ENCODE data around the gene OLFM1.
"Not testable (repeated sequence)": the region's sequence is repeated elsewhere in the genome, so short reads cannot be mapped to it uniquely, and the experiment has no call there.

Gene OLFM1

DNA sequence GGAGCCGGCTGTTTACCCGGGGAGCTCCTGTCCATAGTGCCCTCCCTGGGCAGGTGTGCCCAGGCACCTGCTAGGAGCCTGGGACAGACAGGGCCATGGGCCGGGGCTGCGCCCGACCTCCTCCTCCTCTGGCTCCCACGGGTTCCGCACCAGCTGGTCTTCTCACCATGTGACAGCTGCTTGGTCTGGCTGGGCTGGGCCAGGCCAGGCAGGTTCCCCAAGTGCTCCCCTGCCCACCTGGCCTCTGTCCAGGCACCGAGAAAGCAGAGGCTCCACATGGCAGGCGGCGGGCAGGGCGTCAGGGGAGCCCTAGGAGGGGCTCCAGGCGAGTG, 60.0 kb downstream of the OLFM1 start:
- Mint-ChIP-seq H3K9me3 (ENCODE audit: low read depth) (peaks cover 5% of the 10 kb centered on the region), H3K27ac (no peak overlapping the region), H3K4me3 (no peak overlapping the region), H3K4me1 (ENCODE audit: low read depth) (no peaks in the 10 kb centered on the region), H3K27me3 (no peaks in the 10 kb centered on the region), H3K36me3 (no peaks in the 10 kb centered on the region)

DNA sequence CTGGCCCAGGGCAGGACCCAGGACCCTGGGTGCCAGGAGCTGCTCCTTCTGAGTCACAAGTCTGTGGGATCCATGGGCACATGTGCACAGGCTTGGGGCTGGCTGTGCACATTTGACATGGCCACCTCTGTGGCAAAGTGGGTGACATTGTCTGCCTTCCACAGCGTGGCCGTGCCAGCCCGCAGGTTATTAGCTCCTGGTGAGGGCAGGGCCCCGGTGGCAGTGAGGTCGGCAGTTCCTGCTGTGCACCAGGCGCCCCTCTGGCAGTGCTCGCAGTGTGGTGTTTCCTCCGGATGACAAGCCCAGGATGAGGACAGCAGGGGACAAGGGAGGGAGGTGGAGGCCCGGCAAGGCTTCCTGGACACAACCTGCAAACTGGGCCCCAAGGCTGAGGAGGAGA, 60.5 kb downstream of the OLFM1 start:
- H3K27ac Mint-ChIP-seq = no peak overlapping the region
- no peaks in the 10 kb centered on the region for H3K27me3 Mint-ChIP-seq
- H3K9me3 Mint-ChIP-seq (ENCODE audit: low read depth) = peaks cover 5% of the 10 kb centered on the region
- H3K36me3 Mint-ChIP-seq = no peaks in the 10 kb centered on the region
- H3K4me1 Mint-ChIP-seq (ENCODE audit: low read depth) = no peaks in the 10 kb centered on the region
- no peak overlapping the region for H3K4me3 Mint-ChIP-seq

DNA sequence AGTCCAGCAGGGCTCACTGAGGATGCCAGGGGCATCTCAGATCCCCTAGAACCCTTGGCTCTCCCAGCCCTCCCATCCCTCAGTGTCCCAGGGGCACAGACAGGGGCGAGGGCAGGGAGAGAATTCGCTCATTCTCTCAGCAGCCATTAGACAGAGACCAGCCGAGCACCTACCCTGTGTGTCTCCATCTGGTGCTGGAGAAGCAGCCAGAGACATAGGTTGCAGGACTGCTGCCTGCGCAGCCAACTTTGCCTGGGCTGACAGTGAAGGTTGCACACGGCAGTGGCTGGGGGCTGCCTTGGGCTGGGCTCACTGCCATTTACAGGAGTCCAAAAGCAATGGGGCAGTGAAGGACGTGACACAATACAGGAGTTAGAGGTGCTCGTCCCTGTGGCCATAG, 60.9 kb downstream of the OLFM1 start:
- H3K4me3 Mint-ChIP-seq = no peak overlapping the region
- H3K4me1 Mint-ChIP-seq (ENCODE audit: low read depth) = no peaks in the 10 kb centered on the region
- H3K36me3 Mint-ChIP-seq = no peaks in the 10 kb centered on the region
- H3K27me3 Mint-ChIP-seq = no peaks in the 10 kb centered on the region
- no peak overlapping the region for H3K27ac Mint-ChIP-seq
- H3K9me3 Mint-ChIP-seq (ENCODE audit: low read depth) = peaks cover 5% of the 10 kb centered on the region

DNA sequence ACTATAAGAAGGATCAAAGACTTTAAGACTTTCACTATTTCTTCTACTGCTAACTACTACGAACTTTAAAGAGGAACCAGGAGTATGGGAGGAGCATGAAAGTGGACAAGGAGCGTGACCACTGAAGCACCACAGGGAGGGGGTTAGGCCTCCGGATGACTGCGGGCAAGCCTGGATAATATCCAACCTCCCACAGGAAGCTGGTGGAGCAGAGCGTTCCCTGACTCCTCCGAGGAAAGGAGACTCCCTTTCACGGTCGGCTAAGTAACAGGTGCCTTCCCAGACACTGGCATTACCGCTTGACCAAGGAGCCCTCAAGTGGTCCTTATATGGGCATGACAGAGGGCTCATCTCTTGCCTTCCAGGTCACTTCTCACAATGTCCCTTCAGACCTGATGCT, 62.4 kb downstream of the OLFM1 start:
- not testable (repeated sequence) for H3K27ac Mint-ChIP-seq; H3K36me3 Mint-ChIP-seq; H3K27me3 Mint-ChIP-seq; H3K4me1 Mint-ChIP-seq (ENCODE audit: low read depth); H3K4me3 Mint-ChIP-seq; H3K9me3 Mint-ChIP-seq (ENCODE audit: low read depth)

DNA sequence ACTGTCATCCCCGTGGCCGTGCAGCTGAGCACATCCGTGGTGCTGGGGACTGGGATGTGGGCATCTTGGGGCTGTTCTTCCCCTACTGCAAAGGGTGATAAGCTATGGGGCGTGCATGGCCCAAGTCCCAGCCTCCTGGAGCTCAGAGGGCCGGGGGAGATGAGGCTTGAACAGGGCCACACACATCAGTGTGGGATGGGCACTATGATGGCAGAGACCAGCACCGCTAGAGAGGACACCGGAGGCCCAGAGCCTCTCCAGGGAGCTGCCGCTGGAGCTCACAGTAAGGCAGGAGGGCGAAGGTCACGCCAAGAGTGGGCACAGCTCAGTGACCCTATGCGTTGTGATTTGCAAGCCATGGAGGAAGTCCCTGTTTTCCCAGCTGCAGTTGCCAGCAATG, 63.5 kb downstream of the OLFM1 start:
- H3K27me3 Mint-ChIP-seq = peaks cover 4% of the 10 kb centered on the region
- H3K4me1 Mint-ChIP-seq (ENCODE audit: low read depth) = no peaks in the 10 kb centered on the region
- H3K36me3 Mint-ChIP-seq = no peaks in the 10 kb centered on the region
- peaks cover 5% of the 10 kb centered on the region for H3K9me3 Mint-ChIP-seq (ENCODE audit: low read depth)
- H3K4me3 Mint-ChIP-seq = no peak overlapping the region
- H3K27ac Mint-ChIP-seq = no peak overlapping the region

DNA sequence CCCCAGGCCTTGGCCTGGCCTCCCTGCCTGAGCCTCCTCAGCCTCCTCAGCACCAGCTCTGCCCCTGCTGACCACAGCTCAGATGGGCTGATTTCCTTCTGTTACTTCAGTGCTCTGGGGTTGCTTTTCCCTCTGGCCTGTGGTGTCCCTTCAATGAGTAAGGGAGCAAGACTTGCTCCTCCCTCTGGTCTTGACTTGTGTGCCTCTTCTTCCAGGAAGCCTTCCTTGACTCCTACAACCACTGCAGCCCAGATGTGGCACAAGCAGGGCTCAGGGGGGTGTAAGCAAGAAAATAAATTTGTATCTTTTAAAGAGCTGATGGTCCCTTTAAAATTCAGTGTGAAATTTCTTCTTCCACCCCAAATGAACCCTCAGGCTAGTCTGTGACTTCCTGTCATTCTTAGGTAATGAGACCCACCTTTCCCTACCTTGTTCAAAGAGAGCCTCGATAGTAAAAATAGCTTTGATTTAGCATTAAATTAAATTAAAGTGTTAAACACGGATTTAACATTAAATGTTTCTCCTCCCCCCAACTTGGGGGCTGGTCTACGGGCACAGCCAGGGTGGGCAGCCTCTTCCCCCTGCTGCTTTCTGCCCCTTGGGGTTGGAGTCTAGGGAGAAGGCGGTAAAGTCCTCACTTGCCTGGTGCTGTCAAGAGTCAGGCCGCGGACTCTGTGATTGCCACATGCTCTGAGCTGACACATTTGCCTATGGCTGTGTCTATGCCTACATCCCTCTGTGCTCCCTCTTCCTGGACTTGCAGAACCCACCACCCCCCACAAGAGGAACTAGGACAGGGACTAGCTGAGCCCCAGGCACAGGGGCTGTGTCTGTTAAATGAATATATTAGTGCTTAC, 64.5 kb downstream of the OLFM1 start:
- Mint-ChIP-seq H3K27ac (no peak overlapping the region), H3K36me3 (no peaks in the 10 kb centered on the region), H3K9me3 (ENCODE audit: low read depth) (peaks cover 5% of the 10 kb centered on the region), H3K27me3 (peaks cover 4% of the 10 kb centered on the region), H3K4me1 (ENCODE audit: low read depth) (no peaks in the 10 kb centered on the region), H3K4me3 (no peak overlapping the region)

DNA sequence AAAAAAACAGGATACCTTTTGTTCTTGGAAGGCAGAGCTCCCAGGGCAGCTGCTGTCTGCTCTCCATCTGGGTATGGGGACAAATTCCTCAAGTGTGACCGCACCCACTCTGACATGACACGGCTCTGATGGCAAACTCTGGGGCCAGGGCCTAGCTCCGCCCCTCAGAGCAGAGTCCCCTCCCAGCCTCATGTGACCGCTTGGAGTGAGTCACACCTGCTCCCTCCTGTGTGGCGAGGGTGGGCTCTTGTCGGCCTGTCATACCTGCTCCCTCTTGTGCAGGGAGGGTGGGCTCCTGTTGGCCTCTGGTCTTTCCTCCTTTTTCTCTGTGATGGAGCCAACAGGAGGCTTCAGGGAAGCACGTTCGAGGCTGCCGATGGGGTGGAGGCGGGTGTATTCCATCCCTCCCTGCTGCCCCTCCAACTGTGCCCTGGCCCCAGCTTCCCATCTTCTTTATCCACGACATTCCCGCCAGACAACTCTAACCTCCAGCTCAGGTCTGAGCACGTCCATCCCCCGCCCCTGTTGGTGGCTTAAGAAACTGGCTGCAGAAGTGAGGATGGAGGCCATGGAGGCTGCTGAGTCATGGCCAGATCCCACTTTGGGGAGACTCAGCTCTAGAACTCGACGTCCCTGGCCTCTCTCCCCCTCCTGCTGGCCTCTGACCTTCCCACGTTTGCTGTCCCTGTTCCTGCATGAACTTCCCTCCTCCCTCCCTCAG, 65.3 kb downstream of the OLFM1 start:
- Mint-ChIP-seq H3K36me3 (no peaks in the 10 kb centered on the region), H3K27ac (no peak overlapping the region), H3K9me3 (ENCODE audit: low read depth) (peaks cover 5% of the 10 kb centered on the region), H3K27me3 (peaks cover 4% of the 10 kb centered on the region), H3K4me1 (ENCODE audit: low read depth) (no peaks in the 10 kb centered on the region), H3K4me3 (no peak overlapping the region)

DNA sequence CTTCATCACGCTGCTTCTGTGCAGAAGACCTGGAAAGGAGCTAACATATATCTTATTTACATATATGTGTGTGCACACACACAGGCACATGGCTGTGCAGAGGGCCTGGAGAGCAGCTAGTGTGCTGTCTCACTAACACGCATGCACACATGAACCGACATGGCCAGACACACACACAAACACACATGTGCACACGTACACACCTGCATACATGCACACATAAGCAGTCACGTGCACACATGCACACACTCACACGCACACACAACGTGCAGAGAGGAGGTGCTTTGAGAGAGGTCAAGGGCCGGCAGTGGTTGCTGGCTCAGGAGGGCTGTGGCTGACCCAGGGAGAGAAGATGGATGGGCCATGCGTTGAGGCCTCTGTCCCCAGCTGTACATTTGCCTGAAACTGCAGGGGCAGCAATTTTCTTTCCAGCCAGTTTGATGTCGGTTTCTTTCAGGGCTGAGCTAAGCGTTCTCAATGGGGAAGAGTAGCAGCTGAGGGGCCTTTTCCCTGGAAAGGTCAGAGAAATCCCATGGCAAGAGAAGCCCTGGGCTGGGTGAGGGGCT, 66.7 kb downstream of the OLFM1 start:
- peaks cover 5% of the 10 kb centered on the region for H3K9me3 Mint-ChIP-seq (ENCODE audit: low read depth)
- H3K27me3 Mint-ChIP-seq = peaks cover 5% of the 10 kb centered on the region
- no peak overlapping the region for H3K27ac Mint-ChIP-seq
- H3K36me3 Mint-ChIP-seq = no peaks in the 10 kb centered on the region
- no peaks in the 10 kb centered on the region for H3K4me1 Mint-ChIP-seq (ENCODE audit: low read depth)
- no peak overlapping the region for H3K4me3 Mint-ChIP-seq

DNA sequence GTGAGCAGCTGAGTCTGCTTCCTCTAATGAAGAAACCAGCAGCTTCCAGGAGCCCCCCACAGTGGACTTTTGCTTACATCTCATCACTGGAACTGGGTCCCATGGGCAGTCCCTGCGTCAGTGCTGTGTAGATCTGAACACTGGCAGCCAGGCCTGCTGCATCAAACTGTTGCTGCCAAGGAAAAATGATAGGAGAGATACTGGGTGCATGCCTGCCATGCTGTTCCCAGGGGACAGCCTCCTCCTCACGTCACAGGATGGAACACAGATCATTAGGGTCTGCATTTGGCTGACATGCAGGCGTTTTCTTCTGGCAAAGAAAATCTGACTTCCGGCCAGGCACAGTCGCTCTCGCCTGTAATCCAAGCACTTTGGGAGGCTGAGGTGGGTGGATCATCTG, 67.9 kb downstream of the OLFM1 start:
- no peak overlapping the region for H3K4me3 Mint-ChIP-seq
- no peaks in the 10 kb centered on the region for H3K9me3 Mint-ChIP-seq (ENCODE audit: low read depth)
- no peaks in the 10 kb centered on the region for H3K4me1 Mint-ChIP-seq (ENCODE audit: low read depth)
- H3K27me3 Mint-ChIP-seq = peaks cover 5% of the 10 kb centered on the region
- H3K27ac Mint-ChIP-seq = no peak overlapping the region
- H3K36me3 Mint-ChIP-seq = no peaks in the 10 kb centered on the region

DNA sequence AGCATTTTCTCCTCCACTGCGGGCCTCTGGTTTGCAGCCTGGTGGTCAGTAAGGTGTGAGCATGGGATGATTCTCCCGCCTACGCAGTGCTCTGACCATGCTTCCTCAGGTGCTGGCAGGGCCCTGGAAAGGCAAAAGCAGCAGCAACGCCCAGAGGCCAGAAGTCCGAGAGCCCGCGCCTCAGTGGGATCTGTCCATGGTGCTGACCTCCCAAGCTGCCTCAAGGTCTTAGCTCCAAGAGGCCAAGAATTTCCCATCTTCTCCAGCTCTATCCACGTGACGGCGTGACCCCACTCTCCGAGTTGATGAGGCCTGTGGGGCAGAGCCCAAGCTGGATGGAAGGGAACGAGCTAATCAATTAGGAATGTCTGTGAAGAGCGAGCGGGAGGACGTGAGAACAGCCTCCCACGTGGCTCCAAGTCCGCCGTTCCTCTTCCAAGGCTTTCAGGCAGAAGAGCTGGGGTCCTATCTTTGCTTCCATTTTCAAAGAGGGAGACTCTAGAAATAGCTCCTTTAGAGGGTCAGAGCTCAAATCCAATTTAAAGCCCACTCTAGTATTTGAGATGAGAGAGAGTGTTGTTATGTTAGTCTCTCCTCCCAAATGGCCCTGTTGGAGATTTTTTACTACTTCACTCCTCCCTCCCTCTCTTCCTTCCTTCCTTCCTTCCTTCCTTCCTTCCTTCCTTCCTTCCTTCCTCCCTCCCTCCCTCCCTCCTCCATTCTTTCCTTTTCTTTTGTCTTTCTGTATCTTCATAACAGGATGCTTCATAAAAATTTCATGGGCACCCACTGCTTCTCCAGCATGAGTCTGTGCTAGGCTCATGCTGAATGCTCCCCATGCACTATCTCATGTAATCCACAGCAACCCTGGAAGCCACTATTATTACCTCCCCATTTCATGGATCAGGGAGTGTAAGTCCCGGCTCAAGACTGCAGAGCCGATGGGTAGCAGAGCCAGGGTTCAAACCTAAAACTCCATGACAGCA, 69.3 kb downstream of the OLFM1 start:
- Mint-ChIP-seq H3K4me1 (ENCODE audit: low read depth) (no peaks in the 10 kb centered on the region), H3K4me3 (no peak overlapping the region), H3K27ac (no peak overlapping the region), H3K9me3 (ENCODE audit: low read depth) (no peaks in the 10 kb centered on the region), H3K36me3 (no peaks in the 10 kb centered on the region), H3K27me3 (peaks cover 5% of the 10 kb centered on the region)

DNA sequence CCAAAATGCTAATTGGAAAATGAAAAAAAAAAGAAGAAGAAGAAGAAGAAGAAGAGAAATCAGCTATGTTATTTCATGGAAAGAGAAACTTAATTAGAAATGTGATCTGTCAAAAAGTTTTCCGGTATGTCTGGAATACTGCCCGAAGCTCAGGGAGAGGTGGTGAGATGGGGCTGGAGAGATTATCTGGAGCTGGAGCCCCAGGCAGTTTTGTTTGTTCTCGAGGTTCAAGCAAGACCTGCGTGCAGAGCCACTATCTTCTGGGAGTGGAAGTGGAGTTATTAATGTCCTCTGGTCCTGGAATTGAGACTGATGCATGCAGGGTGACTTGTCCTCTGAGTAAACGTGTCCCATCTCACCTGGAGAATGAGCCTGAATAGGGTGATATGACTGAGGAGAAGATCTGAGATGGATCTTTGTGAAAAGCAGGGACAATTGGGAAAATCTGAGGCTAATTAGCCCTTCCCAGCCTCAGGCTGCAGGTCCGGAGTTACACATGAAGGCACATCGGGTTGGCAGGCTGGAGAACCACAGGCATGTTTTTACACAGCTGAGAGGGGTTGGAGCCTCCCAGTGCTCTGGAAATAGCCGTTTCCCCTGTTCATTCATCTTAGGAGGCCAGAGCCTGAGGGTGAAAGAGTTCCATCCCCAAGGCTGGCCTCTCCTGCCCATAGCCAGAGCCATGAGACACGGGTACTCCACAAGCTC, 70.5 kb downstream of the OLFM1 start:
- peaks cover 5% of the 10 kb centered on the region for H3K27me3 Mint-ChIP-seq
- H3K4me3 Mint-ChIP-seq = no peak overlapping the region
- H3K27ac Mint-ChIP-seq = no peak overlapping the region
- H3K4me1 Mint-ChIP-seq (ENCODE audit: low read depth) = no peaks in the 10 kb centered on the region
- H3K36me3 Mint-ChIP-seq = no peaks in the 10 kb centered on the region
- H3K9me3 Mint-ChIP-seq (ENCODE audit: low read depth) = no peaks in the 10 kb centered on the region

DNA sequence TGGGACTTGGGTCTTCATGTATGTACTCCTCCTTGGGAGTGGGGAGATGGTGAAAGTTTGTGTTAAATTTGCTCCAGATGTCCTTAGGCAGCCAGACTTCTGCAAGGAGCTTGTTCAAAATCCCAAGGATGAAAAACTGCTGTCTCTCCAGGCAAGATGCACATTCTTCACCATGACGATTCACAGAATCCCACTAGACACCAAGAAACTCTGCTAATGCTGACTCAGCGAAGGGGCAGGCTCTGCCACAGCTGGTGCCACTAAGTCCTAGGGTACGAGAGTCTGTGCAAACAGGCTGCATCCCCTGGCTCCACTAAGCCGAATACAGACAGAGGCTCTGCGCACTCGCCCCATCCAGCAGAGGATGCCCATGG, 71.1 kb downstream of the OLFM1 start:
- Mint-ChIP-seq H3K36me3 (no peaks in the 10 kb centered on the region), H3K27me3 (peaks cover 5% of the 10 kb centered on the region), H3K9me3 (ENCODE audit: low read depth) (no peaks in the 10 kb centered on the region)

DNA sequence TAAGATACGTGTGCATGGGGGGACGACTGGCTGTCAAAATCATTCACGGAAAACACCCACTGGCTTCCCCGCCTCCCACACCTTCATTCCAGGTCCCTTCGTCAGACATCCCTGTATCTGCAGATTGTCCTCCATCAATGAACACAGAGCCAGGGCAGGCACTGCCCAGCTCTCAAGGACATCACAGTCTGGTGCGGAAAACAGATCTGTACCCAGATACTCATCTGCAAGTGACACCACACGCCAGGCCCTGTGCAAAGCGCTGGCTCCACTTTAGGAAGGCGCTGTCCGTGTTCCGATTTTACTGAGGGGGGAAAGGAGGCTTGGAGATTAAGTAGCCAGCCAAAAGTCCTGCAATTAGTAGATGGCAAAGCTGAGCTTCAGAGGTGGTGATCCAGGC, 72.3 kb downstream of the OLFM1 start:
- Mint-ChIP-seq H3K36me3 (no peaks in the 10 kb centered on the region), H3K9me3 (ENCODE audit: low read depth) (no peaks in the 10 kb centered on the region), H3K27me3 (peaks cover 3% of the 10 kb centered on the region), H3K4me3 (no peak overlapping the region), H3K4me1 (ENCODE audit: low read depth) (no peaks in the 10 kb centered on the region), H3K27ac (no peak overlapping the region)

More for the DNA sequence above, 71.1 kb downstream of the OLFM1 start:
- Mint-ChIP-seq H3K27ac (no peak overlapping the region), H3K4me1 (ENCODE audit: low read depth) (no peaks in the 10 kb centered on the region), H3K4me3 (no peak overlapping the region)

DNA sequence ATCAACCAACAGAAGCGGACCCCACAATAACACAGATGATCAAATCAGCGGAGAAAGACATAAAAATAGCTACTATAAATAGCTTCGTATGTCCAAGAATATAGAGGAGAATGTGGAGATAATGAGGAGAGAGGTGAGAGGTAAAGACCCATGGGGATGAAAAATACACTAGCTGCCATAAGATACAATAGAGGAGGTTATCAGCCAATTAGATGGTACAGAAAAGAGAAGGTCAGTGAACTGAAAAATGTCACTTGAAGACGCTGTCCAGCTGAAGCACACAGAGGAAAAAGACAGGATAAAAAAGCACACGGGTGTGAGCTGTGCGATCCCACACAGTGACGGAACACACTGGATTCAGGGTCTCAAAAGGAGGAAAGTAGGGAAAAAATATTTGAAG, 73.4 kb downstream of the OLFM1 start:
- Mint-ChIP-seq H3K36me3 (no peaks in the 10 kb centered on the region), H3K4me3 (no peak overlapping the region), H3K9me3 (ENCODE audit: low read depth) (no peaks in the 10 kb centered on the region), H3K27me3 (peaks cover 2% of the 10 kb centered on the region), H3K4me1 (ENCODE audit: low read depth) (no peaks in the 10 kb centered on the region), H3K27ac (no peak overlapping the region)

Measured in activated naive CD8-positive, alpha-beta T cell (primary cell).